NCI-H1105 treated with DMSO at 0.1 percent for 48 hours (cell line): ENCODE data around the gene IER5L.
A peak's percentile ranks its signal among the peaks of the same experiment; 100 is the strongest.

Source experiments
- DNase-seq: peaks from one replicate; lab custom pipeline; 2025; lab: John Stamatoyannopoulos, UW

IER5L gene

GRCh38 chr9:129177791-129178567 lies at the start of gene IER5L:
Gene IER5L (minus strand): TSS chr9:129178261. CDS start chr9:129178052, 209 bp downstream.
- peak; percentile 92 for DNase-seq

GRCh38 chr9:129227843-129228189 lies 49.8 kb upstream of the IER5L start:
- no peak for DNase-seq

- no peak for DNase-seq
Observed at GRCh38 chr9:129225815-129226214, 47.8 kb upstream of the IER5L start.

GRCh38 chr9:129225490-129225778 lies 47.4 kb upstream of the IER5L start:
- DNase-seq, result no peak

GRCh38 chr9:129224618-129225489 lies 46.8 kb upstream of the IER5L start:
- no peak for DNase-seq

DNA sequence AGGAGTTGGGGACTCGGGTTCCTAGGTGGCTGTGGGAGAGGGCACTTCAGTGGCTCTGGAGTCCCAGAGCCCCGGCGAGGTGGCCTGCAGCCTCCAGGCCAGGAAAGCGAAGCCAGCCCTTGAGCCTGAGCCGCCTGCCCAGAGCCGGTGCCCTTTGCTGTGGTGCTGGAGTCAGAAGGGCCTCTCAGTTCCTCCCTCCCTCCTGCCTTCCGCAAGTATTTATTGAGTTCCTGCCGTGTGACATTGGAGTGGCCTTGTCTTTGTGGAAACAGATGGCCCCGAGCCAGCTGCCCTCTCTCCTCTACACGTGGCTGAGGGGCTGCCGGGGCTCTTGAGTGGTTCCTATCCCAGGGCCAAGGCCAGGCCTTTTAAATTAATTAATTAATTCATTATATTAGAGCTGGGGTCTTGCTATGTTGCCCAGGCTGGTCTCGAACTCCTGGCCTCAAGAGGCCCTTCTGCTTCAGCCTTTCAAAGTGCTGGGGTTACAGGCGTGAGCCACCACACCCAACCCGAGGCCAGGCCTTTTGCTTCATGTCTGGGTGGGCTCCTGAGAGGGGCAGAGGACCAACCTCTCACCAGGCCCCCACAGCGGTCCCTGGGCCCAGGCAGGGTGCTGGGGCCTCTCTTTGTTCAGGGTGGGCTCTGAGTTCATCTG lies 45.6 kb upstream of the IER5L start:
- no peak for DNase-seq

DNA sequence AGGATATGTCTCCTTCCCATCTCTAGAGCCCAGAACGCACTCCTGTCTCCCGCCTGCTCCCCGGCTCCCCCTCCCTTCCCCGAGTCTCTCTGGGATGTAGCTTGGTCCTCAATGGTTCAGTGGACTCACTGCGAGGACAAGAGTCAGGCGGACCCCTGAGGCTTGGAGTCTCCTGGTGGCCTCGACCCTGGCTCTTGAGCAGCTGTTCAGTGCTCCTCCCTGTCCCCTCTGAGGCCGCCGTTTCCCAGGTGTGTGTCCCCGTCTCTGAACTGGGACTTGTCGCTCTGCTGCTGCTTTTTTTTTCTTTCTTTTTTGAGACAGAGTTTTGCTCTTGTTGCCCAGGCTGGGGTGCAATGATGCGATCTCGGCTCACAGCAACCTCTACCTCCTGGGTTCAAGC lies 44.8 kb upstream of the IER5L start:
- DNase-seq, result no peak

- DNase-seq, result no peak
Observed at GRCh38 chr9:129221979-129222635, 44.0 kb upstream of the IER5L start.

GRCh38 chr9:129221233-129221632 lies 43.2 kb upstream of the IER5L start:
- DNase-seq, result no peak

- no peak for DNase-seq
Observed at GRCh38 chr9:129220771-129221170, 42.7 kb upstream of the IER5L start.

DNA sequence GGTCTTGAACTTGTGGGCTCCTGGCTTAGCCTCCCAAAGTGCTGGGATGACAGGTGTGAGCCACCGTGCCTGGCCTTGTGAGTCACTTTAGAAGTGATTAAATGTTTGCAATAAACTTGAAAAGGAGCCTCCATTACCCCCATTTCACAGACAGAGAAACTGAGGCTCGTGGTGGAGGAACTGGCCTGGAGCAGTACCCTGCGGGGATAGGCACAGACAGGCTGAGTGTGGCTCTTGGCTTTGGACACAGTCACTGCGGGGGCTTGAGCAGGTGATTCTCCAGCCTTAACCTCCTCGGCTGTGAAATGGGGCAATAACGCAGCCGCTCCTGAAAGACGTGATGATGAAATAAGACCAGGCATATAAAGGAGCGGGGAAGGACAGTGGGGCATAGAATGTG lies 40.9 kb upstream of the IER5L start:
- no peak for DNase-seq

DNA sequence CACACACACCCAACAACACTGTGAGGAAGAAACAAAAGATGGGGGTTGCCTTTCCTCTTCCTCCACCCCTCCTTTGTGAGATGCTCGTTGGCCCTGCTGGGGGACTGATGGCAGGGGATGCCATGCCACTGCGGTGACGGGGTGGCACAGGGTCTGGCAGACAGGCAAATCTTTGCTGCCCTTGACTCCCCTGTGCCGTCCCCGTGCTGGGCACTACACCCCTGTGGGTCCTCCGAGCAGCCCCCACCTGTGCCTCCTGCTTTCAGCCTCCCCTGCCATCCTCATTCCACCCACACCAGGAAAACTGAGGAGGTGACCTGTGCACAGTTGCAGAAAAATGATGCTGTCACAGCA lies 40.2 kb upstream of the IER5L start:
- no peak for DNase-seq

GRCh38 chr9:129213551-129213950 lies 35.5 kb upstream of the IER5L start:
- no peak for DNase-seq

DNA sequence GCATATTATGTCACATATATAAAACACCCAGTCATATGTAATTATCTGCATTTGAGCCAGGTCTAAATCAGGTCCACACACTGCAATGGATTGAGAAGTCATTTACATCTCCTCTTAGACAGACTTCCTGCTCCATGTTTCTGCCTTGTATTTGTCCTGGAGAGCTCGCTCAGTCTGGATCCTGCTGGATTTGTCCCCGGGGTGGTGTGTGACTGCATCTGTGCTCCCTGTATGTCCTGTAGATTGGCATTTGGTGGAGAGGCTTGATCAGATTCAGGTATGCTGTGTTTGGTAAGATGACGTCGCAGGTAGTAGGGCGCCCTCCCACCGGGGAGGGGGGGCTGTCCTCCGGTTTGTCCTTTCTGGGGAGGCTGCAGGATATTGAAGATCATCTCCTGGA lies 33.6 kb upstream of the IER5L start:
- DNase-seq, result no peak

- DNase-seq, result no peak
Observed at GRCh38 chr9:129210125-129210524, 32.1 kb upstream of the IER5L start.

- no peak for DNase-seq
Observed at GRCh38 chr9:129209580-129209979, 31.5 kb upstream of the IER5L start.

GRCh38 chr9:129209109-129209508 lies 31.0 kb upstream of the IER5L start:
- no peak for DNase-seq

DNA sequence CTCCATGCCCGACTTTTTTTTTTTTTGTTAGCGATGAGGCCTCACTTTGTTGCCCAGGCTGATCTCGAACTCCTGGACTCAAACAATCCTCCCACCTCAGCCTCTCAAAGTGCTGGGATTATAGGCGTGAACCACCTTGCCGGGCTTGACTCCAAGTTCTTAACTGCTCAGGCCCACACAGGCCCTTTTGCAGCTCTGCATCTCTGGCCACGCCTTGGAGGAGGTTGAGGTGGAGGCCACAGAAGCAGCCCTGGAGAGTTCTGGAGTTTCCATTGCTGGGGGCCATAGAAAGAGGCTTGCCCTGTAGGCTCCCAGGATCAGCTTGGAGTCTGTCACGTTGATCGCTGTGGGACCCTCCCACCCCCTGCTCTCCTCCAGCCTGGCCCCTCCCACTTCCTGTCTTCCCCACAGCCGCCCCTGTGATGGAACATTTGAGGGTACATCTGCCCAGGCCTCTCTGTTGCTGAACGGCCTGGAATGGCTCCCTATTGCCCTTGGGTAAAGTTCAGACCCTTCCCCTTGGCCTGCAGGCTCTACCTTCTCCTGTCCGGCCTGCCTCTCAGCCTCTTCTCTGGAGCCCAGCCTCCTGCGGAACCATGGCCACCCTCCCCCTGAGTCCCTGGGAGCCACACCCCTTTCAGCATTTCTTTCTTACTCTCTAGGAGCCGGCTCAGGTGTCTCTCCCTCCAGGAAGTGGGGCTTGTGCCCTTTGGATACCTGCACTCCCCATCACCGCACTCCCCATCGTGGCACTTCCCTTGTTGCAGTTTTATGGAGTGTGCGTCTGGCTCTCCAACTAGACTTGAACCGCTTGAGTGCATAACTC lies 30.4 kb upstream of the IER5L start:
- DNase-seq, result no peak

GRCh38 chr9:129206905-129207304 lies 28.8 kb upstream of the IER5L start:
- no peak for DNase-seq

DNA sequence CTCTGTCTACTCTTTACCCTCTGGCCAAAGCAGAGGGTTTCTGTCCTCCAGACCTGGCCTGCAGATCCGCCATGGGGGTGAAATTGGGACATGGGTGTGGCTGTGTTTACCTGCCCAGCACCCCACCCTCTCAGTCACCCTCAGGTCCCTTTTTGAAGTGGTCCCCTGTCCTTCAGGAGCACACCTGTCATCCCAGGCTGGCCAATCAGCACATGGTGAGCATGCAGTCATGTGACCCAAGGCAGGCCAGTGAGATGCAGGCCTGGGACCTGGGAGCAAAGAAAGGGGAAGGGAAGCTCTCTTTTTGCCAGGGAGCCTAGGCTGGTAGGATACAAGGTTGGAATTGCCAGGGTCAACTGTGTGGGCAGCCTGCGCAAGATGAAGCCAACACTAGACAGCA lies 28.3 kb upstream of the IER5L start:
- DNase-seq, result no peak

DNA sequence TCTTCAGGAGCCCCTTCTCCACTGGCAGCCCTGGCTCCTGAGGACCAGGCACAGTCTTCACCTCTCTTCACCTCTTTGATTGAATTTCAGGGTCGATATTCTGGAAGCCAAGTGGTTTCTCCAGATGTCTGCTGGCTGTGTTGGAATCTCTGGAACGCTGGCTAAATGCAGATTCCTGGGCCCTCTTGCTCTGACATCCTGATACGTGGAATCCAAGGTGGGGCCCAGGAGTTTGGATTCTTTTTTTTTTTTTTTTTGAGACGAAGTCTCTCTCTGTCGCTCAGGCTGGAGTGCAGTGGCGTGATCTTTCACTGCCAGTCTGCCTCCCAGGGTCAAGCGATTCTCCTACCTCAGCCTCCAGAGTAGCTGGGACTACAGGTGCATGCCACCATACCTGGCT lies 26.8 kb upstream of the IER5L start:
- no peak for DNase-seq

DNA sequence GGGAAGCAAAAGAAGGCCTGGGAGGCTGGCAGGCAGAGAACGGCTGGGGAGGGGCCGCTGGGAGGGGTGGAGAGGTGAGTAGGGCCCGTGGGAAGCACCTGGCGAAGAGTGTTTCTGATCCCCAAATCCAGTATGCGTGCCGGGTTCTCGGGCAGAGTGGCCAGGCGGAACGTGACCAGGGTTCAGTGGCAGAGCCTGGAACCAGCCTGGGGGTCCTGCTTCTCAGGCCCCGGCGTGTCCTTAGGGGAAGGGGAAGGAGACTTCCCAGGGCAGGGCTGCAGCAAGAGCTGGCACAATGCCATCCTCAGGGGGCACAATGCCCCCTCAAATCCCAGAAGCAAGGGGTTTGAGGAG lies 25.5 kb upstream of the IER5L start:
- no peak for DNase-seq
